Natural killer cell (primary cell): ENCODE data around the gene CAPN8. TPM values are rescaled to one million over a fixed set of nuclear protein-coding genes. Genes with fewer than 3 reads are reported as not detected.

ENCODE experiments used
- ATAC-seq, 3 donors: fragments of 150-1000 bp in 2 of 3; fragments of 200-7000 bp in 1 of 3; cut with Tn5 transposase; 1 replicate in 1 of 3; 2 replicates in 2 of 3; pipeline ENCODE4 v1.10.0; 2021; ENCODE audit warnings: mild to moderate bottlenecking in 2 of 3, moderate library complexity in 2 of 3
- DNase-seq, 2 donors: peaks; one replicate each; pipeline versions ENCODE4 v3.0.0 to v3.0.0-alpha.2; 2013 to 2021; ENCODE audit warnings: mixed read lengths in 1 of 2
- H3K27ac ChIP-seq: one replicate; pipeline ENCODE4 v1.5.1; 2013; ENCODE audit warnings: mild to moderate bottlenecking, low read length
- H3K27me3 ChIP-seq: one replicate; pipeline ENCODE4 v1.6.1; 2013; ENCODE audit warnings: low read length; ENCODE audit not compliant: control insufficient read depth, insufficient read depth
- H3K36me3 ChIP-seq: one replicate; pipeline ENCODE4 v1.6.1; 2013; ENCODE audit warnings: low read length; ENCODE audit not compliant: control insufficient read depth, insufficient read depth
- H3K4me1 ChIP-seq: one replicate; pipeline ENCODE4 v1.6.1; 2013; ENCODE audit warnings: low read length; ENCODE audit not compliant: control insufficient read depth, insufficient read depth
- H3K4me3 ChIP-seq: one replicate; pipeline ENCODE4 v1.5.1; 2013; ENCODE audit warnings: low read length
- H3K9me3 ChIP-seq: one replicate; pipeline ENCODE4 v1.6.1; 2013; ENCODE audit warnings: low read length; ENCODE audit not compliant: control insufficient read depth, insufficient read depth
- H3K27ac Mint-ChIP-seq, 2 donors: one replicate each; pipeline ENCODE4 v1.8.0; 2022; ENCODE audit warnings: mild to moderate bottlenecking in 2 of 2, mixed read lengths in 2 of 2, moderate library complexity in 1 of 2
- H3K27me3 Mint-ChIP-seq, 2 donors: one replicate each; pipeline ENCODE4 v1.8.0; 2022; ENCODE audit warnings: low read depth in 2 of 2, mixed read lengths in 2 of 2
- H3K36me3 Mint-ChIP-seq: one replicate; pipeline ENCODE4 v1.8.0; 2022; ENCODE audit warnings: mixed read lengths
- H3K4me1 Mint-ChIP-seq, 2 donors: one replicate each; pipeline ENCODE4 v1.8.0; 2022; ENCODE audit warnings: mixed read lengths in 2 of 2
- H3K4me3 Mint-ChIP-seq: one replicate; pipeline ENCODE4 v1.8.0; 2022; ENCODE audit warnings: mild to moderate bottlenecking, moderate library complexity, mixed read lengths
- H3K9me3 Mint-ChIP-seq, 2 donors: one replicate each; pipeline ENCODE4 v1.8.0; 2022; ENCODE audit warnings: mixed read lengths in 2 of 2
- WGBS: methylation state at CpG from one replicate; pipeline ENCODE4 v1.1.7; 2013; ENCODE audit warnings: missing lambda C conversion rate; ENCODE audit not compliant: insufficient coverage; 5-methylcytosine and 5-hydroxymethylcytosine counted together
- intact Hi-C: fragments of 100-400 bp; cut with micrococcal nuclease; formaldehyde crosslinking; loops from one replicate; pipeline ENCODE4 v1.14.2; 2022
- total RNA-seq, 4 donors: library from RNA; stranded (reverse); fragments of 120-200 nt in 1 of 4; gene quantifications; one replicate each; pipeline versions ENCODE4 v1.2.3 to v1.2.4, GENCODE V29; 2013 to 2022
- TF ChIP-seq, protein P1 (sequence below): fragments of 200-600 bp; IDR thresholded peaks from one replicate; pipeline ENCODE4 v1.8.0; 2022; ENCODE audit warnings: antibody characterized with exemption

CAPN8 gene
- total RNA-seq, 3 donors from 2014 or later (not counting 1 experiment from before 2014, with no cell fraction given), result 0.18 to 6.7 (median 0.84) TPM

- Mint-ChIP-seq H3K36me3 (peaks cover 6% of the 10 kb centered on the region), H3K9me3 (peaks cover 0 to 3% of the 10 kb centered on the region in 2 donors), H3K27me3 (no peaks in the 10 kb centered on the region), H3K27ac (no peak overlapping the region), H3K4me3 (no peak overlapping the region), H3K4me1 (no peaks in the 10 kb centered on the region)
- Histone ChIP-seq H3K27ac (no peak overlapping the region), H3K9me3 (peaks cover 4% of the 10 kb centered on the region), H3K4me1 (no peaks in the 10 kb centered on the region), H3K36me3 (no peaks in the 10 kb centered on the region), H3K27me3 (no peaks in the 10 kb centered on the region), H3K4me3 (no peak overlapping the region)
- intact Hi-C loops, result no loop called here
- WGBS, result 77% methylated on average over 7 of the region's 7 CpGs
- DNase-seq, result peak in 1 of 2 donors; percentile 40
- peak in 1 of 3 donors; percentile 44 for ATAC-seq
- TF ChIP-seq, protein P1, sequence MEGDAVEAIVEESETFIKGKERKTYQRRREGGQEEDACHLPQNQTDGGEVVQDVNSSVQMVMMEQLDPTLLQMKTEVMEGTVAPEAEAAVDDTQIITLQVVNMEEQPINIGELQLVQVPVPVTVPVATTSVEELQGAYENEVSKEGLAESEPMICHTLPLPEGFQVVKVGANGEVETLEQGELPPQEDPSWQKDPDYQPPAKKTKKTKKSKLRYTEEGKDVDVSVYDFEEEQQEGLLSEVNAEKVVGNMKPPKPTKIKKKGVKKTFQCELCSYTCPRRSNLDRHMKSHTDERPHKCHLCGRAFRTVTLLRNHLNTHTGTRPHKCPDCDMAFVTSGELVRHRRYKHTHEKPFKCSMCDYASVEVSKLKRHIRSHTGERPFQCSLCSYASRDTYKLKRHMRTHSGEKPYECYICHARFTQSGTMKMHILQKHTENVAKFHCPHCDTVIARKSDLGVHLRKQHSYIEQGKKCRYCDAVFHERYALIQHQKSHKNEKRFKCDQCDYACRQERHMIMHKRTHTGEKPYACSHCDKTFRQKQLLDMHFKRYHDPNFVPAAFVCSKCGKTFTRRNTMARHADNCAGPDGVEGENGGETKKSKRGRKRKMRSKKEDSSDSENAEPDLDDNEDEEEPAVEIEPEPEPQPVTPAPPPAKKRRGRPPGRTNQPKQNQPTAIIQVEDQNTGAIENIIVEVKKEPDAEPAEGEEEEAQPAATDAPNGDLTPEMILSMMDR, result no peak
Measured at GRCh38 chr1:223670458-223671159, 5.1 kb upstream of the CAPN8 start.

DNA sequence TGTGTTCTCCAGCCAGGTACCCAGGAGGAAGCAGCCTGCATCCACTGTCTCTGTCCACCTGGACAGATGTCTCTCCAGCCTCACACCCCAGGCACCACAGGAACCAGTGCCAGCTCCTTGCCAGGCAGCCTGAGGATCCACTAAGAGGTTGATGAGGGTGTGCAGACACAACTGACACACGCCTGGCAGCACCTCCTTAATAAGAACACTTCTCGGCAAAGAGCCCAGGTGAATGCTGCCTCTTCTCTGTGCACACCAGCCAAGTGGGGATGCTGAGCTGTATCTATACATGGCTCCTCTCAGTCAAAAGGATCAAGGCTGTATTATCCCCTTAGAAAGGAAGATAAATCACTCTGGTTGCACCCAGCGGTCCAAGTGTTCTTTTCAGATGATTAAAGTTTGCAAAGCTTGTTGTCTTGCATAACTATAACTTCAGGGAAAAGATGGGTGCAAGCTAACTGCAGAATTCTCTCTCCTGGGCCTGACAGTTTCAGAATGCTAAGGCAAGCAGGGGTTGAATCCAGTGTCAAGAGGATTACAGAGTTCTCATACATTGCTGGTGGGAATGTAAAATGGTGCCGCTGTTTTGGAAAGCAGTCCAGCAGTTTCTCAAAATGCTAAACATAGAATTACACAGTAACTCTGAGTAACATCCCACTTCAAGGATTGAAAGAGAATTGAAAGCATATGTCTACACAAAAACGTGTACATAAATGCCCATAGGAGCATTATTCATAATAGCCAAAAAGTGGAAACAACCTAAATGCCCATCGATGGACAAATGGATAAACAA is 3.7 kb upstream of the CAPN8 start:
- H3K4me3 ChIP-seq, result no peak overlapping the region
- no peak for DNase-seq
- no peaks in the 10 kb centered on the region for H3K27me3 Mint-ChIP-seq
- H3K27me3 ChIP-seq, result no peaks in the 10 kb centered on the region
- H3K36me3 ChIP-seq, result no peaks in the 10 kb centered on the region
- peaks cover 1% of the 10 kb centered on the region for H3K9me3 ChIP-seq
- H3K36me3 Mint-ChIP-seq, result no peaks in the 10 kb centered on the region
- no peak overlapping the region for H3K27ac ChIP-seq
- no peak overlapping the region for H3K27ac Mint-ChIP-seq
- no peaks in the 10 kb centered on the region for H3K4me1 ChIP-seq
- TF ChIP-seq, protein P1, result no peak
- no peak for ATAC-seq
- H3K4me3 Mint-ChIP-seq, result no peak overlapping the region
- no peaks in the 10 kb centered on the region for H3K9me3 Mint-ChIP-seq
- intact Hi-C loops, result no loop called here
- WGBS, result 91% methylated on average over 5 of the region's 6 CpGs
- no peaks in the 10 kb centered on the region for H3K4me1 Mint-ChIP-seq

DNA sequence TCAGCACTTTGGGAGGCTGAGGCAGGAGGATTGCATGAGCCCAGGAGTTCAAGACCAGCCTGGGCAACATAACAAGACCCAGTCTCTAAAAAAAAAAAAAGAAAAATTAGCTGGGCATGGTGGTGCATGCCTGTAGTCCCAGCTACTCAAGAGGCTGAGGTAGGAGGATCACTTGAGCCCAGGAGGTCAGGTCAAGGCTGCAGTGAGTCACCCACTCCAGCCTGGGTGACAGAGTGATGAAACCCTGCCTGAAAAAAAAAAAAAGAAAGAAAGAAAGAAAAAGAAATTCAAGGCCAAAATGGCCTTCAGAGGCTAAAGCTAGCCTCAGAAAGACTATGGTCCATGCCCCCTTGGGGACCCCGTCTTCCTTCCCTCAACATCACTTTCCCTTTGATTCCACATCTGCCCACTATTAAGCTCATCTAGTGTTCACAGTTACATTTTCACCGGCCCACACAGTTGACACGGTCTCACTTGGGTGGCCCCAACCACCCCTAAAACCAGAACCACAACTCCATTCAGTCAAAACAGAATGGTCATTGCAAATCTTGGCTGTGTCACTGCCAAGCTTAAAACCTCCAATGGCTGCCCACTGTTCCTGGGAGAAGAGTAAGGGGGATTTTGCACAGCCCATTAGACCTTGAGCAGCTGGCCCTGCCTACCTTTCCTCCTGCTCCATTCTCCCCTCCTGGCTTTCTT is 2.1 kb upstream of the CAPN8 start:
- no peaks in the 10 kb centered on the region for H3K4me1 Mint-ChIP-seq
- H3K36me3 Mint-ChIP-seq, result no peaks in the 10 kb centered on the region
- Histone ChIP-seq H3K9me3 (no peaks in the 10 kb centered on the region), H3K27ac (no peak overlapping the region), H3K4me1 (no peaks in the 10 kb centered on the region), H3K4me3 (no peak overlapping the region), H3K36me3 (no peaks in the 10 kb centered on the region), H3K27me3 (no peaks in the 10 kb centered on the region)
- 62% methylated on average over 3 of the region's 3 CpGs for WGBS
- TF ChIP-seq, protein P1, result no peak
- intact Hi-C loops, result no loop called here
- H3K4me3 Mint-ChIP-seq, result no peak overlapping the region
- no peaks in the 10 kb centered on the region for H3K9me3 Mint-ChIP-seq
- peaks cover 0 to 10% of the 10 kb centered on the region in 2 donors for H3K27me3 Mint-ChIP-seq
- no peak overlapping the region for H3K27ac Mint-ChIP-seq
- no peak for DNase-seq
- no peak for ATAC-seq
